CD4-positive, alpha-beta T cell (primary cell): ENCODE results near the gene RALGPS2. TPM values are rescaled to one million over a fixed set of nuclear protein-coding genes. Genes with fewer than 3 reads are reported as not detected.
"Not testable (repeated sequence)": the region's sequence is repeated elsewhere in the genome, so short reads cannot be mapped to it uniquely, and the experiment has no call there.

Experiments used
- ATAC-seq: fragments of 200-7000 bp; cut with Tn5 transposase; one replicate; pipeline ENCODE4 v1.10.0; 2022; ENCODE audit warnings: mild to moderate bottlenecking; ENCODE audit not compliant: poor library complexity
- CTCF ChIA-PET: fragments of 350-600 bp; sonication (Branson Sonifier 250); formaldehyde crosslinking; loops from one replicate; lab custom pipeline; 2021; ENCODE audit warnings: antibody characterized with exemption, inconsistent platforms; lab: Charles Lee
- POLR2A ChIA-PET: fragments of 350-600 bp; sonication (Branson Sonifier 250); formaldehyde crosslinking; loops from one replicate; lab custom pipeline; 2021; ENCODE audit warnings: antibody characterized with exemption, inconsistent platforms; lab: Charles Lee
- DNase-seq, 14 experiments: peaks; one replicate each; pipeline ENCODE4 v3.0.0-alpha.2; 2013 to 2020; ENCODE audit warnings: mixed read lengths in 2 of 14
- H3K27ac ChIP-seq, 2 donors: one replicate each; pipeline versions ENCODE4 v1.5.1 to v1.7.0; 2013; ENCODE audit warnings: low read length in 2 of 2, low read depth in 1 of 2, mild to moderate bottlenecking in 1 of 2
- H3K27me3 ChIP-seq, 2 experiments: 1 replicate in 1 of 2; 2 replicates in 1 of 2; pipeline versions ENCODE4 v1.6.1 to v1.7.0; 2013; ENCODE audit warnings: low read length in 2 of 2, control low read depth in 1 of 2, mild to moderate bottlenecking in 1 of 2, moderate library complexity in 1 of 2; ENCODE audit not compliant: insufficient read depth in 2 of 2, control insufficient read depth in 1 of 2
- H3K36me3 ChIP-seq: one replicate; pipeline ENCODE4 v1.6.1; 2013; ENCODE audit warnings: low read length, control low read depth; ENCODE audit not compliant: insufficient read depth
- H3K4me1 ChIP-seq: one replicate; pipeline ENCODE4 v1.6.1; 2013; ENCODE audit warnings: low read length, control low read depth; ENCODE audit not compliant: insufficient read depth
- H3K4me3 ChIP-seq: one replicate; pipeline ENCODE4 v1.5.1; 2013; ENCODE audit warnings: mild to moderate bottlenecking, low read length, moderate library complexity
- H3K9me3 ChIP-seq, 2 experiments: 1 replicate in 1 of 2; 2 replicates in 1 of 2; pipeline versions ENCODE4 v1.6.1 to v1.7.0; 2013; ENCODE audit warnings: low read length in 2 of 2, mild to moderate bottlenecking in 2 of 2, control low read depth in 1 of 2, moderate library complexity in 1 of 2; ENCODE audit not compliant: control insufficient read depth in 1 of 2, insufficient read depth in 1 of 2
- H3K27ac Mint-ChIP-seq: one replicate; pipeline ENCODE4 v1.8.0; 2020; ENCODE audit warnings: mixed read lengths
- H3K27me3 Mint-ChIP-seq: one replicate; pipeline ENCODE4 v1.8.0; 2021; ENCODE audit warnings: mixed read lengths
- H3K36me3 Mint-ChIP-seq: one replicate; pipeline ENCODE4 v1.8.0; 2021; ENCODE audit warnings: low read depth, mixed read lengths
- H3K4me1 Mint-ChIP-seq: one replicate; pipeline ENCODE4 v1.8.0; 2021; ENCODE audit warnings: low read depth, mixed read lengths
- H3K4me3 Mint-ChIP-seq: one replicate; pipeline ENCODE4 v1.8.0; 2020; ENCODE audit warnings: mild to moderate bottlenecking, mixed read lengths
- H3K9me3 Mint-ChIP-seq: one replicate; pipeline ENCODE4 v1.8.0; 2020; ENCODE audit warnings: mixed read lengths
- CTCF ChIP-seq: fragments of 200-600 bp; IDR thresholded peaks from one replicate; pipeline ENCODE4 v1.8.0; 2022; ENCODE audit warnings: antibody characterized with exemption, mild to moderate bottlenecking
- intact Hi-C, 2 experiments: fragments of 100-400 bp; cut with DNase I in 1 of 2; cut with micrococcal nuclease in 1 of 2; formaldehyde crosslinking; loops; one replicate each; pipeline versions ENCODE4 v1.15.1 to v1.9.0; 2023 to 2025; cut with DNase I, micrococcal nuclease
- total RNA-seq, 174 experiments: library from RNA in 2 of 174; stranded (reverse) in 2 of 174; gene quantifications; one replicate each; pipeline ENCODE4 v1.2.3 and lab custom pipeline; 2021 to 2026

The RALGPS2 gene
- total RNA-seq, 2 experiments from 2014 or later, result 8.6 to 10.8 TPM

DNA sequence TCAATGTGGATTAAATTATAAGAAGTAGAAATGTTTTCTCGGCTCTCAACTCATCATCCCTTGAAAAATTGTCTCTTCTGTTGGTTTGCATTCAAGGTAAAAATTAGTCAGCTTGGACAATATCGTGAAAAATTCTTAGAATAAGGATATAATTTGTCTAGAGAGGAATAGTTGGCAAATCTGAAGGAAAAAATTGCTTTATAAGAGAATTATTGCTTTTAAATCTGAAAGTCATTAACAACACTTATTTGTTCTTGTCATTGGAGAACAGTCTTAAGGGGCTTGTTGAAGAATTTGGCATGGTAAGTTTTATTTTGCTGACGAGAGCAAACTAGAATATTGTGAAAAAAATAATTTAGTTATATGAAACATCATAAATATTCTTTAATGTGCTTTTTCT, 119.4 kb downstream of the RALGPS2 start:
- no peaks in the 10 kb centered on the region for H3K27me3 Mint-ChIP-seq
- no peak overlapping the region for H3K27ac Mint-ChIP-seq
- H3K36me3 Mint-ChIP-seq, result peaks cover 3% of the 10 kb centered on the region
- Histone ChIP-seq H3K4me1 (no peaks in the 10 kb centered on the region), H3K9me3 (no peaks in the 10 kb centered on the region), H3K27me3 (no peaks in the 10 kb centered on the region), H3K27ac (no peak overlapping the region), H3K36me3 (no peaks in the 10 kb centered on the region), H3K4me3 (no peak overlapping the region)
- intact Hi-C loops, result no loop called here
- H3K4me1 Mint-ChIP-seq, result no peaks in the 10 kb centered on the region
- TF ChIP-seq CTCF, result no peak
- H3K9me3 Mint-ChIP-seq, result no peaks in the 10 kb centered on the region
- POLR2A ChIA-PET, result no interaction called here
- no peak overlapping the region for H3K4me3 Mint-ChIP-seq
- CTCF ChIA-PET, result no interaction called here
- no peak for DNase-seq
- no peak for ATAC-seq

- ATAC-seq (no peak), DNase-seq (no peak)
- Histone ChIP-seq H3K4me1 (no peaks in the 10 kb centered on the region), H3K9me3 (no peaks in the 10 kb centered on the region), H3K4me3 (no peak overlapping the region), H3K36me3 (no peaks in the 10 kb centered on the region), H3K27me3 (no peaks in the 10 kb centered on the region), H3K27ac (no peak overlapping the region)
- ChIA-PET CTCF (no interaction called here), POLR2A (no interaction called here)
- H3K4me1 Mint-ChIP-seq, result no peaks in the 10 kb centered on the region
- H3K27me3 Mint-ChIP-seq, result no peaks in the 10 kb centered on the region
- peaks cover 3% of the 10 kb centered on the region for H3K36me3 Mint-ChIP-seq
- no peak overlapping the region for H3K27ac Mint-ChIP-seq
- no peak for TF ChIP-seq CTCF
- H3K4me3 Mint-ChIP-seq, result no peak overlapping the region
- no peaks in the 10 kb centered on the region for H3K9me3 Mint-ChIP-seq
- intact Hi-C loops, result no loop called here
These were observed 121.3 kb downstream of the RALGPS2 start for GRCh38 chr1:178846306-178846705.

DNA sequence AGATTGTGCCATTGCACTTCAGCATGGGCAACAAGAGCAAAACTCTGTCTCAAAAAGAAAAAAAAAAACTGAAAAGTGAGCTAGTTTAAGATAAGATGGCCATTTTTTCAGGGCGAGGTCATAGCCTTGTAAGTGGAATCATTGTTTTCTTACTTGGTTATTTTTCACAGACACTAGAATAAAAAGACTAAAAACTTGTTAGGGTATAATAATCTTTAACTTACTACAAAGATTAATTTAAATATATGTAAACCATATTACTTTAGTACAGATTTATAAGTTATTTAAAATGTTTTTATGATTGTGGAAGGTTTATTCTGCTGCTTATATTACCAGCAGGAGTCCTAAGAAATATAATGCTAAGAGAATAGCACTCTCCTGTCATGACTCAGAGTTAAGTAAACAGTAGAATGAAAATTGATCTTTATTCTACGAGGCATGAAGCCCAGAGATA, 122.4 kb downstream of the RALGPS2 start:
- H3K27ac ChIP-seq, result no peak overlapping the region

GRCh38 chr1:178847919-178848318, 122.9 kb downstream of the RALGPS2 start:
- CTCF ChIA-PET, POLR2A ChIA-PET, H3K36me3 ChIP-seq: not testable (repeated sequence)

More for the DNA sequence above, 122.4 kb downstream of the RALGPS2 start:
- H3K9me3 Mint-ChIP-seq, result no peaks in the 10 kb centered on the region
- no peak overlapping the region for H3K4me3 Mint-ChIP-seq
- Histone ChIP-seq H3K4me3 (no peak overlapping the region), H3K36me3 (no peaks in the 10 kb centered on the region), H3K27me3 (no peaks in the 10 kb centered on the region), H3K4me1 (no peaks in the 10 kb centered on the region), H3K9me3 (no peaks in the 10 kb centered on the region)
- peaks cover 8% of the 10 kb centered on the region for H3K36me3 Mint-ChIP-seq
- no peaks in the 10 kb centered on the region for H3K4me1 Mint-ChIP-seq
- no peak for DNase-seq
- no peak for TF ChIP-seq CTCF
- H3K27ac Mint-ChIP-seq, result no peak overlapping the region
- POLR2A ChIA-PET, result no interaction called here
- no peak for ATAC-seq
- H3K27me3 Mint-ChIP-seq, result no peaks in the 10 kb centered on the region
- CTCF ChIA-PET, result no interaction called here
- intact Hi-C loops, result no loop called here

More at GRCh38 chr1:178847919-178848318, 122.9 kb downstream of the RALGPS2 start:
- H3K36me3 Mint-ChIP-seq, H3K27me3 ChIP-seq, H3K4me3 Mint-ChIP-seq, ATAC-seq, intact Hi-C loops, H3K4me1 Mint-ChIP-seq, DNase-seq, H3K9me3 Mint-ChIP-seq, H3K27ac ChIP-seq, H3K27me3 Mint-ChIP-seq, H3K9me3 ChIP-seq, H3K27ac Mint-ChIP-seq, H3K4me3 ChIP-seq, H3K4me1 ChIP-seq: not testable (repeated sequence)
